ENCODE measurements around the gene PTMA. TPM values are rescaled to one million over a fixed set of nuclear protein-coding genes. Genes with fewer than 3 reads are reported as not detected.

The PTMA gene
- total and polyA plus RNA-seq, 11 donors = 143 to 707 (median 207) TPM

- TF ChIP-seq POLR2A (IDR thresholded peaks at IDR 0.05) (no peak), CTCF (IDR thresholded peaks at IDR 0.05) (no peak)
- WGBS, 4 donors = 91 to 97% (median 95%) methylated on average over 4 of the region's 4 CpGs
- Histone ChIP-seq H3K27ac (no peak overlapping the region), H3K27me3 (no peaks in the 10 kb centered on the region), H3K4me1 (no peaks in the 10 kb centered on the region), H3K36me3 (no peaks in the 10 kb centered on the region), H3K9me3 (no peaks in the 10 kb centered on the region), H3K4me3 (no peak overlapping the region)
- ATAC-seq (no peak), DNase-seq (no peak)
- intact Hi-C loops (cut with DNase I) = no loop called here
Observed at GRCh38 chr2:231751042-231751815, 42.9 kb downstream of the PTMA start.

GRCh38 chr2:231752061-231752460 lies 43.7 kb downstream of the PTMA start:
- intact Hi-C loops (cut with DNase I) = no loop called here
- Histone ChIP-seq H3K4me1 (no peaks in the 10 kb centered on the region), H3K9me3 (no peaks in the 10 kb centered on the region), H3K36me3 (no peaks in the 10 kb centered on the region), H3K27ac (no peak overlapping the region), H3K27me3 (no peaks in the 10 kb centered on the region), H3K4me3 (no peak overlapping the region)
- ATAC-seq = no peak
- no peak for DNase-seq
- TF ChIP-seq CTCF (IDR thresholded peaks at IDR 0.05) (no peak), POLR2A (IDR thresholded peaks at IDR 0.05) (no peak)
- 91 to 95% (median 94%) methylated on average over 2 of the region's 2 CpGs for WGBS, 4 donors

DNA sequence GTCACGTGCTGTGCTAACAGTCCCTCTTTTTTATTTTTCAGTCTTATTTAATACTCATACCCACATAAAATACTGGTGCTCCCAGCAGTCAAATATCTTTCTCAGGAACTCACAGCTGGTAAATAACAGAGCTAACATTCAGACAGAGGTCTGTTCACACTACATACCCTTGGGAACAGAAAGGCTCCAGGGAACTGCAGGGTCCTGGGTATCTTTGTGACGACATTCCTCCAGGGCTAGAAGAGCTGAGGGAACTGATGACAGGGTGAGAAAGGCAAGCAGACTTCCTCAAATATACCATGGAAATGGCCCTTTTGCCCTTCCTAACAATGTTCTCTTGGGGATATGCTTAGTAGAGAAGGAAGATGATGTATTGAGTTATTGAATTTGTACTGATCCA lies 53.4 kb downstream of the PTMA start:
- WGBS, 4 donors = 70 to 81% (median 75%) methylated on average over 2 of the region's 2 CpGs
- TF ChIP-seq CTCF (IDR thresholded peaks at IDR 0.05) (no peak), POLR2A (IDR thresholded peaks at IDR 0.05) (no peak)
- no peaks in the 10 kb centered on the region for H3K9me3 ChIP-seq
- peaks cover 0 to 8% (median 0%) of the 10 kb centered on the region in 12 donors for H3K4me1 ChIP-seq
- H3K36me3 ChIP-seq = no peaks in the 10 kb centered on the region
- H3K4me3 ChIP-seq = no peak overlapping the region
- no peaks in the 10 kb centered on the region for H3K27me3 ChIP-seq
- DNase-seq (peak in 1 of 5 donors; percentile 23), ATAC-seq (peak in 1 of 4 donors; percentile 42)
- intact Hi-C loops (cut with DNase I) = no loop called here
- H3K27ac ChIP-seq = no peak overlapping the region

Other genes starting within 250 kb of the PTMA start
- gene NCL, start 244.0 kb upstream of the PTMA start, total RNA-seq = 100 to 1,000 TPM in 8 of 9 donors, 10 to 100 TPM in 1; 60.9 to 352 (median 274) TPM
- 100 to 1,000 TPM; 103 to 281 TPM for gene NCL, start 244.0 kb upstream of the PTMA start, polyA plus RNA-seq
- under 1 TPM in 7 of 9 donors, not detected in 2; 0.12 to 0.71 (median 0.53) TPM for gene NMUR1, start 178.1 kb upstream of the PTMA start, total RNA-seq
- under 1 TPM; 0.10 to 0.23 TPM for gene NMUR1, start 178.1 kb upstream of the PTMA start, polyA plus RNA-seq
- gene TEX44, start 115.7 kb upstream of the PTMA start, total RNA-seq = not detected
- gene TEX44, start 115.7 kb upstream of the PTMA start, polyA plus RNA-seq = not detected
- gene PDE6D, start 72.8 kb downstream of the PTMA start, total RNA-seq = 10 to 100 TPM; 12.3 to 29.1 (median 19.5) TPM
- gene PDE6D, start 72.8 kb downstream of the PTMA start, polyA plus RNA-seq = 10 to 100 TPM; 19.8 to 30.1 TPM
- gene COPS7B, start 77.9 kb downstream of the PTMA start, total RNA-seq = 10 to 100 TPM; 12.3 to 27.7 (median 19.0) TPM
- 10 to 100 TPM; 14.1 to 18.9 TPM for gene COPS7B, start 77.9 kb downstream of the PTMA start, polyA plus RNA-seq
- 1 to 10 TPM in 4 of 9 donors, under 1 TPM in 3, not detected in 2; 0.42 to 7.0 (median 1.3) TPM for gene NPPC, start 217.9 kb downstream of the PTMA start, total RNA-seq
- 1 to 10 TPM; 2.7 to 3.9 TPM for gene NPPC, start 217.9 kb downstream of the PTMA start, polyA plus RNA-seq

Measured in heart left ventricle (tissue), 16 donors.